Endometrial microvascular endothelial cells (primary cell): ENCODE measurements around the gene POPDC3. TPM values are rescaled to one million over a fixed set of nuclear protein-coding genes. Genes with fewer than 3 reads are reported as not detected.
"Not testable (repeated sequence)": the region's sequence is repeated elsewhere in the genome, so short reads cannot be mapped to it uniquely, and the experiment has no call there.

Experiments used
- in situ Hi-C: cut with HindIII; loops from 2 replicates; pipeline ENCODE4 v1.10.0; 2017; ENCODE audit warnings: low sequenced_read_pairs, low pct_unique_long_range_greater_than_20kb; ENCODE audit errors: inconsistent ontology term
- total RNA-seq: library from RNA; depleted of rRNA; stranded (reverse); fragments of >200 nt; gene quantifications from one replicate; pipeline ENCODE4 v1.2.3, GENCODE V29; 2015; ENCODE audit errors: inconsistent ontology term

POPDC3 gene
- 0.09 TPM for total RNA-seq

GRCh38 chr6:105179244-105180065 is at the start of gene POPDC3:
POPDC3 (minus strand) TSS chr6:105180014; CDS start chr6:105161909, 18,105 bp downstream.
- in situ Hi-C loops, result no loop called here

DNA sequence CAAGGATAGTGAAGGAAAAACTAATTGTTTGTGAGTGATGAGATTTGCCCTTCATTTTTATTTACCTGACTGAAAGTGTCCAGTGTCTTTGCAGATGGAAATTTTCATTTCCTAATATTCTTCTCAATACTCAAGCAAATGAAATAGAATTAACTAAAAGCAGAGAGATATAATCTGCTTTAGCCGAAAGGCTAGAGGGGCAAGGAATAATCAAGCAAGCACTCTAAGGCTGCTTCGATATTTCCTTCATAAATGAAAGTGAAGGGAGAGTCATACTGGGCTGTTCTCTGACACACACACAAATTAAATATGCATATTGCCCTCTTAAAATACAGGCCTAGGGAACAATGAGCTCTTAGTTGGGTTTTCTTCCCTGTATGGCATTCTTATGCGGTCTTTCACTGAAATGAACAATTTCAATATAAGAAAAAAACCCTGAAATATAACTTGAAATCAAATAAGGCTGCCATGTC is 47.5 kb upstream of the POPDC3 start:
- in situ Hi-C loops, result no loop called here

GRCh38 chr6:105226598-105227294 is 46.9 kb upstream of the POPDC3 start:
- in situ Hi-C loops, result no loop called here

DNA sequence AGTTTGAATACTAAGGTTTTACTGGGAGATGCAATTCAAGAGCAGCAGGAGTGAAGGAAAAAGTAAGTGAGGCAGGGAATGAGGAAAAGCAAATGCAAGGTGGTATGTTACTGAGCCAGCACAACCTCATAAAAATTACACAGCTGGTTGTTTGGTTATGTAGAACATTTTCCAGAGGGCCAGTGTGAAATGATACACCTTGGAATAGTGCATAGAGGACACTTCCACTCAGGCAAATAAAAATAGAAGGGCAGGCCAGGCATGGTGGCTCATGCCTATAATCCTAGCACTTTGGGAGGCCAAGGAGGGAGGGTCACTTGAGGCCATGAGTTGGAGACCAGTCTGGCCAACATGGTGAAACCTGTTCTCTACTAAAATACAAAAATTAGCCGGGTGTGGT is 43.4 kb upstream of the POPDC3 start:
- in situ Hi-C loops, result no loop called here

GRCh38 chr6:105221219-105221618 is 41.4 kb upstream of the POPDC3 start:
- in situ Hi-C loops, result not testable (repeated sequence)

- in situ Hi-C loops, result no loop called here
These were observed 40.4 kb upstream of the POPDC3 start for GRCh38 chr6:105220186-105220585.

DNA sequence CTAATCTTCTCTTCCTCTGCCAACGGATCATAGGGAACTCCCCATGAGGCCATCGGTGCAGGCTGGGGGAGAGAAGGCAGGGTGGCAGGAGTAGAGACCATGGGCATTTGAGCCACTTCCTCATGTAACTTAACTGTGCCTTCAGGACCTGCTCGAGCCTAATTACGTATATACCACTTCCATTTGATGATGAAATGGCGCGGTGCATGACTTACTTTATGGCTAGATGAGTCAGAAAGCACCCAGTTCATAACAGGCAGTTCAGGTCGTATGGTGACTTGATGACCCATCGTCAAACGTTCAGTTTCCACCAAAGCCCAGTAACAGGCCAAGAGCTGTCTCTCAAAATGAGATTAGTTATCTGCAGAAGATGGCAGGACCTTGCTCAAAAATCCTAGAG is 39.4 kb upstream of the POPDC3 start:
- in situ Hi-C loops, result not testable (repeated sequence)

- in situ Hi-C loops, result no loop called here
These were observed 35.7 kb upstream of the POPDC3 start for GRCh38 chr6:105215506-105215905.

GRCh38 chr6:105214668-105215067 is 34.9 kb upstream of the POPDC3 start:
- in situ Hi-C loops, result no loop called here

- in situ Hi-C loops, result no loop called here
These were observed 33.5 kb upstream of the POPDC3 start for GRCh38 chr6:105213272-105213671.

DNA sequence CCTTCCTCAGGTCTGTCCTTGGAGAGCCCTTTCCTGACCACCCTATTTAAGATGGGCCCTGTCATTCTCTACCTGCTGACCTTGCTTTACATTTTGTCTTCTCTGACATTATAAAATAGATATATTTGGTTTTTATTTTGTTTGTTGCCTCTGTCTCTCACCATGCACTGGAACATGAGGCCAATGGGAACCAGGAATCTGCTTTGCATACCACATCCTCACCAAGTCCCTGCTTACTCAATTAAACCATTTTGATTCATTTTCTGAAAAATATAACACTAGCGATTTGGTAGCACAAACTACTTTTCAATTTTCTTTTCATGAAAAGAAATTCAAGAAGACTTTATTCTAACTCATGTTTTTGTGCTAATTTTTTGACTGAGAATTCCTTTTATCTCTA is 32.8 kb upstream of the POPDC3 start:
- in situ Hi-C loops, result no loop called here

- in situ Hi-C loops, result no loop called here
These were observed 32.0 kb upstream of the POPDC3 start for GRCh38 chr6:105211831-105212230.

DNA sequence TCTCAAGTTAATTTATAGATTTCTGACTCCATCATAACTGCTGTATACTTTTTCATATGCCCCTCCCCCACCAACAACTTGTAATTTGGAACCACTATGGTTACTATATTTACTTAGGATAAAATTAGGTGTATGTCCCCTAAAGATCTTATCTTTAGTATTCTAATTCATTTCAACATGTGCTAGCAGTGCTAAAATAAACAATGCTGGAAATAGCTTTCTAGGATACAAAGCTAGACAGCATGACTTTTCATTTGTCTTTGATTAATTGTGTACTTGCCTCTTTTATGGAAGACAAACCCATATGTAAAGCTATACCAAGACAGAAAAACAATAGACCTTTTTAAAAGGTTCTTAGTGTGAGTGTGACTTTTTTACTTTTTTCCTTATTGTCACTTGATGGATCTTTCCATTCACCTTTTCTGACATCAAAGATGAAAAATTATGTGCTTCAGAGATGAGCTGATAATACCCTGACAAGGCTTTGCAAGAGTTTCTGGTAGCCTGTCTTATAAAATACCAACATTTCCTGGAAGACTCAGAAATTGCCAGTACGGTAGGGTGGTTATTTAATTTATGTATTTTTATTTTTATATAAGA is 31.2 kb upstream of the POPDC3 start:
- in situ Hi-C loops, result no loop called here

- in situ Hi-C loops, result no loop called here
These were observed 30.3 kb upstream of the POPDC3 start for GRCh38 chr6:105209950-105210706.

DNA sequence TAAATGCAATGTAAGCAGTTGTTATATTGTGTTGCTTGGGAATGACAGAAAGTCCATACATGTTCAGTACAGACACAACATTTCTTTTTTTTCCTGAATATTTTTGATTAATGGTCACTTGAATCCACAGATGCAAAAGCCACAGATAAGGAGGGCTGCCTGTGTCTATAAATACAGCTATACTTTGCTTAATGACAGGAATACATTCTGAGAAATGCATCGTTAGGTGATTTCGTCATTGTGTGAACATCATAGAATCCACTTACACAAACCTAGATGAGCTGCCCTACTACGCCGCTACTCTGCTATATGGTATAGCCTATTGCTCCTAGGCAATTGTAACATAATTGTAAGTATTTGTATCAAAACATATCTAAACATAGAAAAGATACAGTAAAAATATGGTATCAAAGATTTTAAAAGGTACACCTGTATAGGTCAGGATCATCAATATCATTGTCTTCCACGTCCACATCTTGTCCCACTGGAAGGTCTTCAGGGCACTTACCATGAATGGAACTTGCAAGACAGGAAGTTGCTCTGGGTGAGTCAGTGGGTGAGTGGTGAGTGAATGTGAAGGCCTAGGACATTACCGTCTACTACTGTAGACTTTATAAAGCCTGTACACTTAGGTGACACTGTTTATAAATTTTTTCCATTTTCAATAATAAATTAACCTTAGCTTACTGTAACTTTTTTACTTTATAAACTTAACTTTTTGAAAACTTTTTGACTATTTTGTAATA is 27.9 kb upstream of the POPDC3 start:
- in situ Hi-C loops, result no loop called here

DNA sequence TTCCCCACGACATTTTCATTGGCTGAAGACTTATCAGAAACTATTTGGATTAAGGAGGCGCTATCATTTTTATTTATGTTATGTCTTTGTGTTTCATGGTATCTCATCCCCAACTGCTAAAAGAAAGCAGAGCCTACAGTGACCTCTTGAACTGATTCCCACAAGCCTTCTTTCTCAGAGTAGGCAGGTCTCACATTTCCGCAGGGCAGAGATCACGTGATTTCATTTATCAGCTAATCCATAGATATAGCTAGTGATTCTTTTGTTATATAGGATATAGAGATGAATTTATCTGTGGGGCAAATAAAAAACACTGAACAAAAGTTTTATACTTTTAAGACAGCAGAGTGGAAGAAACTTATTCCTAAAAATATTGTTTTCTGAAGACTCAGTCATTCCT is 25.0 kb upstream of the POPDC3 start:
- in situ Hi-C loops, result no loop called here

- in situ Hi-C loops, result no loop called here
These were observed 24.5 kb upstream of the POPDC3 start for GRCh38 chr6:105204331-105204730.

GRCh38 chr6:105202486-105202885 is 22.7 kb upstream of the POPDC3 start:
- in situ Hi-C loops, result no loop called here
